Stimulated activated CD8-positive, alpha-beta memory T cell treated with anti-CD3 and anti-CD28 coated beads, Interleukin-12 subunit alpha, Interleukin-12 subunit beta, amount 100 ng/mL, for 24 hours (primary cell): ENCODE data around the gene CXCL17.
"Not testable (repeated sequence)": the region's sequence is repeated elsewhere in the genome, so short reads cannot be mapped to it uniquely, and the experiment has no call there.

ENCODE experiments used
- DNase-seq: peaks from one replicate; pipeline ENCODE4 v3.0.0-alpha.2; 2020; ENCODE audit errors: extremely low read depth

CXCL17 gene

GRCh38 chr19:42465827-42466280 lies 23.1 kb upstream of the CXCL17 start:
- DNase-seq, result no peak

DNA sequence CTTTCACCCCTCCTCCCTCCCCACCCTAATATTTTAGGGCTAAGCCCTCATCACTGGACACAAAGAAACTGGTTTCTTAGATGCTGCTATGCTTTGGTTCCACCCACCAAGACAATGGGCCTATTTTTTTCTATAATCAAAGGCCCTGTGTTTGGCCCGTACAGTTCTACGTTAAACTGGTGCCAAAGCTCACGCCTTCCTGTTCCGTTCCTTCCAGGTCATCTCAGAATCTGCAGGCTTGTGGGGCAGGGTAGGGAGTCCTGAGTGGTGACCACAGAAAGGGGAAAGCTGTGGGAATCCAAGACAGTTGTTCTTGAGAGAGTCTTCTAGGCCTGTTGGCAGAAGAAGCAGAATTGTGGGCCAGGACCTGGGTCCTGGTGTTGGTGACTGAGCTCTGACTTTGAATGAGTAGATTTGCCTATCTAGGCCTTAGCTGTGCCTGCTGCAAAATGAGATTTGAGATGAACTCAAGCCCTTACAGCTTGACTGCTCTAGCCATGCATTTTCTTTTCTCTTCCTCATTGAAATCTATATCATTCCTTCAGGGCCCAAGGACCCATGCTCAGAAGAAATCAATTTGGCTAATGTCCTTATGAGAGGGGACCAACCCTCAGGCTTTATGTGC lies 19.1 kb upstream of the CXCL17 start:
- DNase-seq, result no peak

DNA sequence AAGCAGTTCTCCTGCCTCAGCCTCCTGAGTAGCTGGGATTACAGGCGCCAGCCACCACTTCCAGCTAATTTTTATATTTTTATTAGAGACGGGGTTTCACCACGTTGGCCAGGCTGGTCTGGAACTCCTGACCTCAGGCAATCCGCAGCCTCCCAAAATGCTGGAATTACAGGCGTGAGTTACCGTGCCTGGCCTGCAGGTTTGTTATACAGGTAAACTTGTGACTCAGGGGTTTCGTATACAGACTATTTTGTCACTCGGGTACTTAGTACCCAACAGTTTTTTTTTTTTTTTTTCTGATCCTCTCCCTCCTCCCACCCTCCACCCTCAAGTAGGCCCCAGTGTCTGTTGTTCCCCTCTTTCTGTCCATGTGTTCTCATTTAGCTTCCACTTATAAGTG lies 18.5 kb upstream of the CXCL17 start:
- DNase-seq, result not testable (repeated sequence)

- no peak for DNase-seq
These were observed 17.2 kb upstream of the CXCL17 start for GRCh38 chr19:42459926-42460325.

- no peak for DNase-seq
These were observed 12.9 kb upstream of the CXCL17 start for GRCh38 chr19:42455621-42456081.

GRCh38 chr19:42455086-42455485 lies 12.3 kb upstream of the CXCL17 start:
- no peak for DNase-seq

DNA sequence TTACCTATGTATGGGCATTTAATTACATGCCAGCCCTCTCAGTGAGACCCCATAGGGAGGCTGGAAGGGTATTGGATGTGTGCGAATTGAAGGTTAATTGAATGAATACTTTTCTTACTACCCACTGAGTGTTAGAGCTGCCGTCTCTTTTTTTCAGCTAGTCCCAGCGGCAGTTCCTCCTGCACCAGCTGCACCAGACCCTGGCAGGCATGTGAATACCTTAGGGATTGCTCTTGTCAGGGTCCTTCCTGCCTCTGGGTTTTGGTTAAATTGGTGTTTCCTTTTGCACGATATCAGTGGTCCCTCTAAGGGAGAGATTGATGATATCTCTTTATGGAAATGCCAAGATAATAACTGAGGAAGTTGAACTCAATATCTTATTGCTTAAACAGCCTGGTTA lies 9.8 kb upstream of the CXCL17 start:
- DNase-seq, result no peak

DNA sequence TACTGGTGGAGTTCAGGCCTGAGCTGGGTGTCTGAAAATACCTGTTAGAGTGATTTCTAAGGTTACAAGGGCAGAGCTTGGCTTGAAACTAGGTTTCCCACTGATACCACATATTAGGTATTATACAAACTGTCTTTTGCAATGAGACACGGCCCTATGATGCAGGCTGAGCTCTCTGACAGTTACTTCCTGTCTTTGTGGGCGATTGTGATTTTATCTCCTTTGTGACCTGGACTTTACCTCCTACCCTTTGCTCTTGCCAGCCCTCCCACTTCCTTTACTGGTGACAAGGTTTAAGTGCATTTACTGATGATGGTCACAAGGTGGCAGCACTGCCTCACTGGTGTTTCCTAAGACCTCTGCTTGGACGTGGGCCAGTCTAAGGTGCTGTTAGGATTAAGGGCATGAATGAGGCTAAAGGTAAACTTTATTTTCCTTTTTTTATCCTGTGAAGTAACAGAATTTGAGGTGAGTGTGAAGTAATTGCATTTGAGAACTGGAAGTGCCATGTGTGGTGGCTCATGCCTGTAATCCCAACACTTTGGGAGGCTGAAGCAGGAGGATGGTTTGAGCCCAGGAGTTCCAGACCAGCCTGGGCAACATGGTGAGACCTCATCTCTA lies 7.7 kb upstream of the CXCL17 start:
- peak; percentile 30 for DNase-seq

DNA sequence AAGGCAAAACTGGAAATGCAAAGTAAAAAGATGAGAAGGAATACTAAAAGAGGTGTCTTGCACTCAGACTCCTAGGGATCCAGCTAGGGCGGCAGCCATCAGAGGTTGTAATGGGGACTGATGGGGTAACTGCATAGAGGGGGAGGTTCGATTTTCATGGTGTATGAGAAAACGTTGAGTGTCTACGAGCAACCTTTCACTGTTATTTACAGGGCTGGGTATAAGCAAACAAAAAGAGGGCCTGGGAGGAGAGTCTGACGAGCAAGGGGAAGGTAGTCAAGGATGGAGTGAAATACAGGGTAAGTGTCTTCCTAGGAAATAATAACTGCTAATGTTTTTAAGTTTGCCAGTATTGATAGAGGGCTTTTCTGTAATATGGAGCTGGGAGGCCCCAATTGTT lies 5.6 kb upstream of the CXCL17 start:
- not testable (repeated sequence) for DNase-seq

DNA sequence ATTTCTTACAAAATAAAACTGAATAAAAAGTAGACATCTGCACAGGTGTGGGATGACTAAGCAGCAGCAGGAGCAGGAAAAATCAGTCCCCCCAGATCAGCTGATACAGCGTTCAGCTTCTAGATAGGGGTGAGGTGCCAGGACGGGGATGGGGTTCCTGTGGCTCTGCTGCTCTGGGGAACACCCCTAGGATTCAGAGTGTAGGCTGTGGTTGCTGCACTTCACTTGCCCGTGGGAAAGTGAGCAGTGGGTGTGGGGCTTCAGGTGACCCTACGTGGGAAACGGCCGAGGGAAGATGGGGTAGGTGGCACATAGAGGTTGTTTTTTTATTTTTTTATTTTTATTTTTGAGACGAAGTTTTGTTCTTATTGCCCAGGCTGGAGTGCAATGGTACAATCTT lies 3.2 kb upstream of the CXCL17 start:
- DNase-seq, result no peak

DNA sequence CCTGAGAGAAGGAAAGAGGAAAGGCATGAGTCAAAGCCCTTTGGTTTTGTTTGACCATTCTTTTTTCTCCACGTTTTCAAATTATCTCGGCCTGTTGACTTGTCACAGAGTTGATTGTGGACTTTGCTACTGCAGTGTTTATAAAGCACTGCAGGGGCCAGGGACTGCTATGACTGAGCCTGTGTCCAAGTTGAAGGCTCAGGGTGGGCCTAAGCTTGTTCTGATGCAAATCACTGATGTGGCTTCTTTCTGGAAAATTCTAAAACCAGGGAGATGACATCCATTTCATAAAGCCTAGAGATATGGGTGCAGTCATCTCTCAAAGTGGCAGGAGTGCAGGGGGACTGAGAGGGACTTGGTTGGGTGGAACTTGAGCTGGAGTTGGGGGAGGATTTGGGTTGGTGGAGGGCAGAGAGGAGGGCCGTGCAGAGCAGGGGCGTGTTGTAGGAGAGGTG lies 1.2 kb upstream of the CXCL17 start:
- no peak for DNase-seq

GRCh38 chr19:42441049-42441445 lies 1.7 kb downstream of the CXCL17 start:
- DNase-seq, result no peak

- peak; percentile 58 for DNase-seq
These were observed 2.2 kb downstream of the CXCL17 start for GRCh38 chr19:42440357-42441048.

- DNase-seq, result no peak
These were observed 6.7 kb downstream of the CXCL17 start for GRCh38 chr19:42436006-42436405.

- DNase-seq, result no peak
These were observed 7.4 kb downstream of the CXCL17 start for GRCh38 chr19:42435316-42435715.

DNA sequence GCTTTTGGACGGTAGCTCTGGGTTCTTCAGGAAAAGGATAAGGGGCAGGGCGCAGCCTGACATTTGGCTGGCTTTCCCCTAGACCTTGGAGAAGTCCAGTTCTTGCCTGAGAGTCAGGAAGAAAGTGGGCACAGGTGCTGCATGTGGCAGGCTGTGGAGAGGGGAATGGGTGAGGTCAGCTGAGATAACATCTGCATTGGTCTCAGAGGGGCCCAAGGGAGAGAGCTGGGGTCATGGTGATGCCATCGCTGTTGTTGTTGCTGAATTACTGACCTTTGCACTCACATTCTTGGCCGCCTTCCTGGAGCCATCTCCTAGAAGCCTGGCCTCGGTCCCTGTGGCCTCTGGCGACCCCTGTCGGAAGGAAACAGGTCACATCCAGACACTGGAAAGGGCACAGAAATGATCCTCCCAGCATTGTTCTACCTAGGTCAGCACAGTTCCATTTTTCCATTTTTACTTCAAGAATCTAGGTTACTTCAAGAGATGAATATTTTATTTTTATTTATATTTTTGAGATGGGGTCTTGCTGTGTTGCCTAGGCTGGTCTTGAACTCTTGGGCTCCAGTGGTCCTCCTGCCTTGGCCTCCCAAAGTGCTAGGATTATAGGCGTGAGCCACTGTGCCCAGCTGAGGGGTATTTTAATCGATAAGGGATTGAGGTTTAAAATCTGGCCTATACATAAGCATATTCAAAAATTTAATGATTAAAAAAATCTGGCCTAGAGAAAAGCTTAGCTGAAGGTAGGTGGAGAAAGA lies 9.1 kb downstream of the CXCL17 start:
- no peak for DNase-seq

- no peak for DNase-seq
These were observed 11.3 kb downstream of the CXCL17 start for GRCh38 chr19:42431486-42431885.

DNA sequence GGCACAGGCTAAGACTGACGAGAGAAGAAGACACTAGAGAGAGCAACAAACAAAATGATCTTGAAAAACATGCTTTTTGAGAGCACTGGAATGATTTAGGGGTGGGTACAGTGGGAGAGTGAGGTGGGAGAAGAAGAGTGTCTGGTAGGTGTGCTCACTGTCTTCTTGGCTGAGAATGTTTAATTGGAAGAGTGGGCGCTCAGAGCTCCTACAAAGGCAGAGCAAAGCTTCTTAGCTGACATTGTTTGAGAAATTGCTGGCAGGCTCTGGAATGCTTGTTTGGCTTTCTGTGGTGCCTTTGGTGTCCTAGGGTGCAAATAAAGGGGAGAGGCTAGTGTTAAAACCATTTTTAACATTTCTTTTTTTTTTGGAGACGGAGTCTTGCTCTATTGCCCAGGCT lies 14.1 kb downstream of the CXCL17 start:
- DNase-seq, result no peak

- DNase-seq, result no peak
These were observed 15.4 kb downstream of the CXCL17 start, which contains the start of gene LIPE for GRCh38 chr19:42427313-42427712. LIPE (minus strand) TSS chr19:42427388; CDS start chr19:42427149, 239 bp downstream.

GRCh38 chr19:42426643-42427042 lies 16.1 kb downstream of the CXCL17 start:
- no peak for DNase-seq

DNA sequence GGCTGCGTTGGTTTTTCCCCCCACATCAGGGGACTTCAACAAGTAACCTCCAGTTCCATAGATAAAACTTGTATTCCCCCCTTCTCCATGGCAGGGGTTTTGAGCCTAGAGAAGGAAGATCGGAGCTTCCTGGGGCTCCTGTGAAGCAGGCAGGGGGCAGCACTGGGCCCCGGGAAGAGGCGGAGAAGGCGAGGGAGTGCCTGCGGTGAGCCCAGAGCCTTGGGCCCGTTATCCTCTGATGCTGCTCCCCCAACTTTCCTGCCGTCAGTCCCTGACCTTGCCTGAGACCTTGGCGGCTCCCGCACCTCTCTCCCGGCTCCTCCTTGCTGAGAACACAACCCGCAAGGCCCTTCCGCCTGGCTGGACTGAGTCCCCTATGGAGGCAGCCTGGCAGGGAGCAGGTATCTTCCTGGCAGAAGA lies 18.0 kb downstream of the CXCL17 start:
- no peak for DNase-seq

DNA sequence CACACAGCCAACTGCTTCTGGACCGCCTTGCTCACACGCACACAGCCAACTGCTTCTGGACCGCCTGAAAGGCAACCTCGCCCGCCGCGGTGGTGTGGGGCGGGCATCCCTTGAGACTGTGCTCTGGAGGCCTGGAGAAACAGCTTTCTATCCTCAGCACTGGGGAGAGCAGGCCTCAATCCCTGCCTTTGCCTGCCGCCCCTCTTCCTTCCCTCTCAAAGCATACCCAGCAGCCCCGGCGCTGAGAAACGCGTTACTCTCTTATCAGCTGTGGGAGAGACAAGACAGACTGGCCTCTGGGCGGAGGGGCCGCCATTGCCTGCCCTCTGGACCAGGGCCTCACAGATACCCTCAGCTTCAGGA lies 18.4 kb downstream of the CXCL17 start:
- DNase-seq, result no peak
